Common myeloid progenitor, CD34-positive (primary cell): ENCODE measurements around the gene GYS1.
"Not testable (repeated sequence)": the region's sequence is repeated elsewhere in the genome, so short reads cannot be mapped to it uniquely, and the experiment has no call there.

Experiments
- CTCF ChIA-PET: fragments of 350-600 bp; sonication (Branson Sonifier 250); formaldehyde crosslinking; loops from one replicate; lab custom pipeline; 2021; ENCODE audit warnings: antibody characterized with exemption; lab: Charles Lee
- POLR2A ChIA-PET: fragments of 350-600 bp; sonication (Branson Sonifier 250); formaldehyde crosslinking; loops from one replicate; lab custom pipeline; 2021; ENCODE audit warnings: antibody characterized with exemption; lab: Charles Lee
- DNase-seq, 3 donors: peaks; one replicate each; pipeline versions ENCODE4 v3.0.0 to v3.0.0-alpha.2; 2013
- H3K27ac ChIP-seq, 2 experiments: 1 replicate in 1 of 2; 2 replicates in 1 of 2; pipeline ENCODE4 v1.7.0; 2013; ENCODE audit warnings: inconsistent platforms in 2 of 2, low read length in 2 of 2, mild to moderate bottlenecking in 2 of 2, low read depth in 1 of 2, moderate library complexity in 1 of 2; ENCODE audit not compliant: severe bottlenecking in 2 of 2, insufficient read depth in 1 of 2, poor library complexity in 1 of 2
- H3K27me3 ChIP-seq, 5 experiments: replicated peaks in 2 of 5; 1 replicate in 3 of 5; 2 replicates in 2 of 5; pipeline versions ENCODE4 v1.6.1 to v1.7.0; 2013; ENCODE audit warnings: low read length in 4 of 5, mild to moderate bottlenecking in 2 of 5, moderate library complexity in 2 of 5, inconsistent platforms in 1 of 5; ENCODE audit not compliant: insufficient read depth in 5 of 5, control insufficient read depth in 4 of 5
- H3K36me3 ChIP-seq, 4 experiments: 1 replicate in 2 of 4; 2 replicates in 2 of 4; pipeline versions ENCODE4 v1.6.1 to v1.7.0; 2013; ENCODE audit warnings: low read length in 3 of 4, control low read depth in 1 of 4, mild to moderate bottlenecking in 1 of 4; ENCODE audit not compliant: control insufficient read depth in 4 of 4, insufficient read depth in 4 of 4
- H3K4me1 ChIP-seq, 4 experiments: 1 replicate in 3 of 4; 2 replicates in 1 of 4; pipeline versions ENCODE4 v1.6.1 to v1.7.1; 2013; ENCODE audit warnings: low read length in 3 of 4, mild to moderate bottlenecking in 3 of 4, control low read depth in 1 of 4, inconsistent platforms in 1 of 4, moderate library complexity in 1 of 4; ENCODE audit not compliant: control insufficient read depth in 4 of 4, insufficient read depth in 4 of 4; ENCODE audit errors: control extremely low read depth in 1 of 4
- H3K4me3 ChIP-seq, 7 experiments: 1 replicate in 4 of 7; 2 replicates in 3 of 7; pipeline versions ENCODE4 v1.5.1 to v1.7.0; 2013; ENCODE audit warnings: mild to moderate bottlenecking in 7 of 7, low read length in 6 of 7, moderate library complexity in 6 of 7, inconsistent platforms in 2 of 7, low read depth in 2 of 7, control low read depth in 1 of 7; ENCODE audit not compliant: insufficient read depth in 4 of 7, control insufficient read depth in 1 of 7; ENCODE audit errors: extremely low read depth in 1 of 7
- H3K9me3 ChIP-seq, 5 experiments: 1 replicate in 4 of 5; 2 replicates in 1 of 5; pipeline versions ENCODE4 v1.6.1 to v1.7.1; 2013; ENCODE audit warnings: low read length in 4 of 5, mild to moderate bottlenecking in 2 of 5, inconsistent platforms in 1 of 5, low read depth in 1 of 5, moderate library complexity in 1 of 5; ENCODE audit not compliant: control insufficient read depth in 4 of 5, insufficient read depth in 2 of 5; ENCODE audit errors: control extremely low read depth in 1 of 5
- WGBS: methylation state at CpG from one replicate; pipeline ENCODE4 v1.1.5; 2013; ENCODE audit not compliant: insufficient coverage; 5-methylcytosine and 5-hydroxymethylcytosine counted together

GYS1 gene

DNA sequence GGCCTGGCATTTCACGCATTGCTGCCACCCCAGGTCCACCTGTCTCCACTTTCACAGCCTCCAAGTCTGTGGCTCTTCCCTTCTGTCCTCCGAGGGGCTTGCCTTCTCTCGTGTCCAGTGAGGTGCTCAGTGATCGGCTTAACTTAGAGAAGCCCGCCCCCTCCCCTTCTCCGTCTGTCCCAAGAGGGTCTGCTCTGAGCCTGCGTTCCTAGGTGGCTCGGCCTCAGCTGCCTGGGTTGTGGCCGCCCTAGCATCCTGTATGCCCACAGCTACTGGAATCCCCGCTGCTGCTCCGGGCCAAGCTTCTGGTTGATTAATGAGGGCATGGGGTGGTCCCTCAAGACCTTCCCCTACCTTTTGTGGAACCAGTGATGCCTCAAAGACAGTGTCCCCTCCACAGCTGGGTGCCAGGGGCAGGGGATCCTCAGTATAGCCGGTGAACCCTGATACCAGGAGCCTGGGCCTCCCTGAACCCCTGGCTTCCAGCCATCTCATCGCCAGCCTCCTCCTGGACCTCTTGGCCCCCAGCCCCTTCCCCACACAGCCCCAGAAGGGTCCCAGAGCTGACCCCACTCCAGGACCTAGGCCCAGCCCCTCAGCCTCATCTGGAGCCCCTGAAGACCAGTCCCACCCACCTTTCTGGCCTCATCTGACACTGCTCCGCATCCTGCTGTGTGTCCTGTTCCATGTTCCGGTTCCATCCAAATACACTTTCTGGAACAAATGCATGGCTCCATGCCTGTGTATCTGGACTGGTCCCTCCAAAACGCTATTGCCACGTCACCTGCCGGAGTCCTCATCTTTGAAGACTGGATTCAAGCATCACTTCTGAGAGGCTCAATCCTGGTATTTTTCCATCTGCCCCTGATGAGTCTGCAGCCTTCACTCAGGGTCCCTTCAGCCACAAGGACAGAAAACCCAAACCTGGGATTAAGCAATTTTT lies 70.3 kb downstream of the GYS1 start:
- H3K4me3 ChIP-seq = no peak overlapping the region
- CTCF ChIA-PET = interaction anchor here (0.6 kb wide), 1 partner anchor 8 kb away, joined by 3 read pairs; no protein-coding TSS in a partner anchor
- H3K36me3 ChIP-seq = peaks cover 2 to 45% (median 28%) of the 10 kb centered on the region in 4 experiments
- no peaks in the 10 kb centered on the region for H3K9me3 ChIP-seq
- POLR2A ChIA-PET = no interaction called here
- WGBS = over 99% methylated on average over 14 of the region's 18 CpGs
- H3K27me3 ChIP-seq = no peaks in the 10 kb centered on the region
- H3K4me1 ChIP-seq = peaks cover 0 to 4% (median 1%) of the 10 kb centered on the region in 4 experiments
- H3K27ac ChIP-seq = no peak overlapping the region
- DNase-seq = no peak

DNA sequence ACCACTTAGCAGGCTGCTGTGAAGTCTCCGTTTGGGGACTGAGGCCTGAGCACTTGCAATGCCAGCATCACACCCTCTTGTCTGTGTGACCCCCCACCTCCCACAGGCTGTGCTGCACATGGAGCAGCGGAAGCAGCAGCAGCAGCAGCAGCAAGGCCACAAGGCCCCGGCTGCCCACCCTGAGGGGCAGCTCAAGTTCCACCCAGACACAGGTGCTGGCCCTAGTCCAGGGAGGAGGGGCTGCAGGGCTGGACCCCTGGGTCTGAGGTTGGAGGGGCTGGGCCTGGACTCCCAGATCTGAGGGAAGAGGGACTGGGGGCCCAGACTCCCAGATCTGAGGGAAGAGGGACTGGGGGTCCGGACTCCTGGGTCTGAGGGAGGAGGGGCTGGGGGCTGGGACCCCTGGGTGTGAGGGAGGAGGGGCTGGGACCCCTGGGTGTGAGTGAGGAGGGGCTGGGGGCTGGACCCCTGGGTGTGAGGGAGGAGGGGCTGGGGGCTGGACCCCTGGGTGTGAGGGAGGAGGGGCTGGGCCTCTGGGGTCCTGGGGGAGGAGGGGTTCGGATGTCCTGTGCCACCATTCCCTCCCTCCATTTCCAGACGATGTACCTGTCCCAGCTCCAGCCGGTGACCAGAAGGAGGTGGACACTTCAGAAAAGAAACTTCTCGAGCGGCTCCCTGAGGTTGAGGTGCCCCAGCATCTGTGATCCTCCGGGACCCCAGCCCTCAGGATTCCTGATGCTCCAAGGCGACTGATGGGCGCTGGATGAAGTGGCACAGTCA lies 71.2 kb downstream of the GYS1 start:
- DNase-seq = no peak
- peaks cover 0 to 1% (median under 1%) of the 10 kb centered on the region in 4 experiments for H3K4me1 ChIP-seq
- WGBS = 95% methylated on average over 11 of the region's 12 CpGs
- H3K27ac ChIP-seq = no peak overlapping the region
- ChIA-PET CTCF (interaction anchor here (1.1 kb wide), 1 partner anchor 10 kb away, joined by 4 read pairs; no protein-coding TSS in a partner anchor), POLR2A (no interaction called here)
- H3K27me3 ChIP-seq = no peaks in the 10 kb centered on the region
- H3K9me3 ChIP-seq = no peaks in the 10 kb centered on the region
- no peak overlapping the region for H3K4me3 ChIP-seq
- H3K36me3 ChIP-seq = peaks cover 2 to 50% (median 28%) of the 10 kb centered on the region in 4 experiments

DNA sequence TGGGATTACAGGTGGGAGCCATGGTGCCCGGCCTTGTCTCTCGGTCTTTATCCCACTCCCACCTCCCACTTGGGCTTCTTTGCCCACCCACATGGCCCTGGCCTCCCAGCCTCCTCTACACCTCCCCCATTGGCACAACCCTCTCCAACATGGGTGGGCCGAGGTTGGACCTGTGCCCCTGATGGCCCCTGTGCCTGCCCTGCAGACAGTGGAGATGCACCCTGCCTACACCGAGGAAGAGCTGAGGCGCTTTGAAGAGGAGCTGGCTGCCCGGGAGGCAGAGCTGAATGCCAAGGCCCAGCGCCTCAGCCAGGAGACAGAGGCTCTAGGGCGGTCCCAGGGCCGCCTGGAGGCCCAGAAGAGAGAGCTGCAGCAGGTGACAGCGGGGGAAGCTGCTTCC lies 72.2 kb downstream of the GYS1 start:
- no peak overlapping the region for H3K4me3 ChIP-seq
- DNase-seq = no peak
- no peaks in the 10 kb centered on the region for H3K27me3 ChIP-seq
- WGBS = 86% methylated on average over 8 of the region's 10 CpGs
- no peak overlapping the region for H3K27ac ChIP-seq
- peaks cover 2 to 54% (median 29%) of the 10 kb centered on the region in 4 experiments for H3K36me3 ChIP-seq
- POLR2A ChIA-PET = no interaction called here
- no peaks in the 10 kb centered on the region for H3K9me3 ChIP-seq
- H3K4me1 ChIP-seq = no peaks in the 10 kb centered on the region
- CTCF ChIA-PET = interaction anchor here (1.1 kb wide), 1 partner anchor 11 kb away, joined by 4 read pairs; no protein-coding TSS in a partner anchor

DNA sequence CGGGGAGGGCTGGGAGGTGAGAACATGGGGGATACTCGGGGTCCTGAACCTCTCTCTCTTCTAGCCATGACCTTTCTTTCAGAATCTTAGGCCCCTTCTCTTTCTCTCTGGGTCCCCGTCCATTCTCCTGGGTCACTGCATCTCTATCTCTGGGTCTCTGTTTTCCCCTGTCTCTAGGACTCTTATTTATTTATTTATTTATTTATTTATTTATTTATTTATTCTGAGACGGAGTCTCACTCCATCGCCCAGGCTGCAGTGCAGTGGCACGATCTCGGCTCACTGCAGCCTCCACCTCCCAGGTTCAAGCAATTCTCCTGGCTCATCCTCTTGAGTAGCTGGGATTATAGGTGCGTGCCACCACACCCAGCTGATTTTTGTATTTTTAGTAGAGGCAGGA lies 73.8 kb downstream of the GYS1 start:
- CTCF ChIA-PET = interaction anchor here (0.7 to 1.2 kb wide), 2 partner anchors 14 to 46 kb away, joined by 3 read pairs; partner anchors contain the start of genes DHDH and FTL
- WGBS = 94% methylated on average over 3 of the region's 8 CpGs

DNA sequence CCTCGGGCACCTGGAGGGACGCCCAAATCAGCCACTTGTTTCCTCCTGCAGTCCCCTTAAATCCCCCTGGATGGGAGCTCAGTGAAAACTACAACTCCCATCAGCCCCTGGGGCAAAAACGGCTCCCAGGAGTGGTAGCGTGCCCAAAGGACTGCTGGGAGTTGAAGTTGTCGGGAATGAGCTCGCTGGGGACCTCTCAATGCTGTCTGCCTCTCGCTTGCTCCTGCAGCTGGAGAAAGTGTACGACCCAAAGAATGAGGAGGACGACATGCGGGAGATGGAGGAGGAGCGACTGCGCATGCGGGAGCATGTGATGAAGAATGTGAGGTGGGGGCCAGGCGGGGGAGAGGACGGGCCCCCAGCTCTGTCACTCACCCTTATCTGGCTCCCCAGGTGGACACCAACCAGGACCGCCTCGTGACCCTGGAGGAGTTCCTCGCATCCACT lies 74.3 kb downstream of the GYS1 start:
- no peak overlapping the region for H3K4me3 ChIP-seq
- CTCF ChIA-PET = interaction anchor here (0.7 kb wide), 1 partner anchor 46 kb away, joined by 3 read pairs; the partner anchor contains the start of gene FTL
- no peaks in the 10 kb centered on the region for H3K4me1 ChIP-seq
- POLR2A ChIA-PET = interaction anchor here (0.6 kb wide), 1 partner anchor 34 kb away, joined by 3 read pairs; no protein-coding TSS in a partner anchor
- no peaks in the 10 kb centered on the region for H3K9me3 ChIP-seq
- 94% methylated on average over 15 of the region's 18 CpGs for WGBS
- no peaks in the 10 kb centered on the region for H3K27me3 ChIP-seq
- H3K36me3 ChIP-seq = peaks cover 2 to 70% (median 41%) of the 10 kb centered on the region in 4 experiments
- DNase-seq = peak in 2 of 3 donors; percentile 48 to 50
- H3K27ac ChIP-seq = no peak overlapping the region

More for the DNA sequence above, 73.8 kb downstream of the GYS1 start:
- H3K4me3 ChIP-seq, H3K27ac ChIP-seq, H3K4me1 ChIP-seq, H3K27me3 ChIP-seq, H3K9me3 ChIP-seq, DNase-seq, POLR2A ChIA-PET: not testable (repeated sequence)
- H3K36me3 ChIP-seq = peaks cover 2 to 65% (median 38%) of the 10 kb centered on the region in 4 experiments
